ENCODE measurements around the gene GPR25. TPM values are rescaled to one million over a fixed set of nuclear protein-coding genes. Genes with fewer than 3 reads are reported as not detected.

Gene GPR25
- total and polyA plus RNA-seq, 10 of the 15 experiments (the other 5 are each of a cell fraction or from before 2014, with no cell fraction given) = not detected

- Histone ChIP-seq H3K4me3 (no peak overlapping the region), H3K4me2 (ENCODE audit: control insufficient read depth, insufficient read depth) (no peak overlapping the region), H3K79me2 (ENCODE audit: control insufficient read depth, insufficient read depth, low read length) (no peaks in the 10 kb centered on the region), H3K9ac (ENCODE audit: control insufficient read depth, insufficient read depth, low read length) (no peak overlapping the region), H3K9me3 (replicated peaks; ENCODE audit: control insufficient read depth, insufficient read depth, low read length) (no peaks in the 10 kb centered on the region), H3K27ac (ENCODE audit: control insufficient read depth, insufficient read depth) (no peak overlapping the region), H3K4me1 (ENCODE audit: control insufficient read depth, insufficient read depth, low read length) (peaks cover 7% of the 10 kb centered on the region), H3K36me3 (ENCODE audit: control insufficient read depth in 2 of 2, insufficient read depth in 2 of 2, low read length in 1 of 2) (peaks cover 0 to 26% of the 10 kb centered on the region in 2 experiments; a peak in 2 of 4 replicates), H3K27me3 (replicated peaks in 1 of 2; ENCODE audit: control insufficient read depth in 2 of 2, insufficient read depth in 2 of 2, low read length in 1 of 2) (no peaks in the 10 kb centered on the region), H4K20me1 (ENCODE audit: control insufficient read depth, insufficient read depth) (no peaks in the 10 kb centered on the region), H2AFZ (ENCODE audit: control insufficient read depth, low read depth, low read length) (no peak overlapping the region)
- BruUV-seq (replicated peaks) = no TSS peak
- DNase-seq (ENCODE audit: low read depth, low spot score) (no peak), FAIRE-seq (no peak), ATAC-seq (no peak)
- TF ChIP-seq CEBPB (IDR thresholded peaks at IDR 0.05; ENCODE audit: borderline replicate concordance in 1 of 2, low read depth in 2 of 2, low read length in 2 of 2) (no peak), HCFC1 (IDR thresholded peaks at IDR 0.05; ENCODE audit: low read length) (no peak), BRCA1 (IDR thresholded peaks at IDR 0.05; ENCODE audit: low read depth, low read length) (no peak), YBX1 (IDR thresholded peaks at IDR 0.05) (no peak), CHD1 (IDR thresholded peaks at IDR 0.05; ENCODE audit: low read depth, low read length) (no peak), TBL1XR1 (IDR thresholded peaks at IDR 0.05; ENCODE audit: low read depth, low read length) (no peak), ATF3 (IDR thresholded peaks at IDR 0.05; ENCODE audit: borderline replicate concordance, extremely low read depth, low read depth, low read length) (no peak), BCLAF1 (IDR thresholded peaks at IDR 0.05) (no peak), MYB (IDR thresholded peaks at IDR 0.05; ENCODE audit: borderline replicate concordance, low read depth, low read length) (no peak), RB1 (IDR thresholded peaks at IDR 0.05; ENCODE audit: borderline replicate concordance) (no peak), WRNIP1 (IDR thresholded peaks at IDR 0.05; ENCODE audit: borderline replicate concordance, low read depth, low read length) (no peak), ZNF24 (IDR thresholded peaks at IDR 0.05) (no peak), MLLT1 (IDR thresholded peaks at IDR 0.05) (no peak), ZBTB4 (CRISPR knock-in tag; IDR thresholded peaks at IDR 0.05) (no peak), NFIC (IDR thresholded peaks at IDR 0.05; ENCODE audit: low read depth, low read length) (no peak)
- intact Hi-C loops (cut with micrococcal nuclease; ENCODE audit: unreplicated experiment) = no loop called here
- ChIA-PET CTCF (interaction anchor here (1.7 to 9.2 kb wide), 4 partner anchors 9 to 124 kb away, joined by 4 to 131 read pairs (median 5); partner anchors contain the start of gene INAVA), RAD21 (ENCODE audit: unreplicated experiment) (interaction anchor here (0.9 kb wide), 1 partner anchor 11 kb away, joined by 4 read pairs; no protein-coding TSS in a partner anchor), SMC1A (ENCODE audit: uncharacterized antibody, unreplicated experiment) (interaction anchor here (1.5 to 11.7 kb wide), 2 partner anchors 9 to 38 kb away, joined by 5 to 193 read pairs; partner anchors contain the start of gene INAVA), POLR2A (no interaction called here)
- in situ Hi-C loops (cut with MboI) = no loop called here
- 58% methylated on average over 8 of the region's 8 CpGs for WGBS (ENCODE audit: insufficient coverage, insufficient replicate concordance, low lambda C conversion rate, missing lambda C conversion rate)
Observed at GRCh38 chr1:200901796-200902444, 29.1 kb downstream of the GPR25 start.
